Measurements from ENCODE around the gene C16orf96. TPM values are rescaled to one million over a fixed set of nuclear protein-coding genes. Genes with fewer than 3 reads are reported as not detected.
A peak's percentile ranks its signal among the peaks of the same experiment; 100 is the strongest.

Gene C16orf96
- total and polyA plus RNA-seq, 2 of the 13 experiments (the other 11 are each of a cell fraction or from before 2014, with no cell fraction given): 0.03 TPM; not detected in 1

- H3K4me1 ChIP-seq (ENCODE audit: insufficient read depth, low read length): peaks cover 27% of the 10 kb centered on the region
- ATAC-seq (no peak), FAIRE-seq (no peak), DNase-seq (ENCODE audit: low spot score) (no peak)
- no peak overlapping the region for H3K4me3 ChIP-seq (replicated peaks in 1 of 3; ENCODE audit: insufficient read depth in 1 of 3, low read depth in 2 of 3, low read length in 3 of 3)
- peaks cover 16% of the 10 kb centered on the region; the same call in 1 of the 2 replicates for H4K20me1 ChIP-seq (ENCODE audit: insufficient read depth, low read length)
- no peaks in the 10 kb centered on the region for H3K9me3 ChIP-seq (ENCODE audit: low read length)
- no peak overlapping the region for H3K9ac ChIP-seq (ENCODE audit: insufficient read depth, low read depth, low read length)
- no TSS peak for BruUV-seq (replicated peaks)
- H3K79me2 ChIP-seq (ENCODE audit: insufficient read depth, low read length): peaks cover 79% of the 10 kb centered on the region
- intact Hi-C loops (cut with micrococcal nuclease; ENCODE audit: unreplicated experiment): no loop called here
- no peak for TF ChIP-seq PAWR (CRISPR knock-in tag; IDR thresholded peaks at IDR 0.05; ENCODE audit: borderline replicate concordance)
- no peak for TF ChIP-seq ZNF207 (IDR thresholded peaks at IDR 0.05; ENCODE audit: borderline replicate concordance)
- no peak for TF ChIP-seq ZNF224 (CRISPR knock-in tag; IDR thresholded peaks at IDR 0.05)
- no peak for TF ChIP-seq ZC3H4 (CRISPR knock-in tag; IDR thresholded peaks at IDR 0.05; ENCODE audit: borderline replicate concordance)
- no peak for TF ChIP-seq ZNF343 (CRISPR knock-in tag; IDR thresholded peaks at IDR 0.05)
- TF ChIP-seq ZNF430 (CRISPR knock-in tag; IDR thresholded peaks at IDR 0.05): no peak
- no peak overlapping the region for H3K27ac ChIP-seq (ENCODE audit: extremely low read length, insufficient read depth, low read length)
- CTCF ChIA-PET (ENCODE audit: low intra/inter-chr PET ratio, low total read pairs): no interaction called here
- no peaks in the 10 kb centered on the region for H3K27me3 ChIP-seq (ENCODE audit: control insufficient read depth in 1 of 2, insufficient read depth in 2 of 2, low read length in 2 of 2)
- POLR2A ChIA-PET: no interaction called here
- WGBS (ENCODE audit: low lambda C conversion rate): 97% methylated on average over 14 of the region's 14 CpGs
- no peak overlapping the region for H3K4me2 ChIP-seq (ENCODE audit: low read depth, low read length)
- peaks cover 10 to 22% of the 10 kb centered on the region in 2 experiments; a peak in 3 of 5 replicates for H3K36me3 ChIP-seq (replicated peaks in 1 of 2; ENCODE audit: control insufficient read depth in 1 of 2, insufficient read depth in 2 of 2, low read length in 2 of 2)
- no peak overlapping the region for H2AFZ ChIP-seq (ENCODE audit: low read length)
- in situ Hi-C loops (cut with HindIII; ENCODE audit: extremely low pct_ligation_motif_present, low pct_unique_long_range_greater_than_20kb): no loop called here
Measured at GRCh38 chr16:4641895-4642294, 85.8 kb downstream of the C16orf96 start.

GRCh38 chr16:4646773-4647643, 90.9 kb downstream of the C16orf96 start:
- Histone ChIP-seq H3K36me3 (replicated peaks in 1 of 2; ENCODE audit: control insufficient read depth in 1 of 2, insufficient read depth in 2 of 2, low read length in 2 of 2) (peaks cover 9 to 23% of the 10 kb centered on the region in 2 experiments; a peak in 4 of 5 replicates), H3K4me1 (ENCODE audit: insufficient read depth, low read length) (peaks cover 33% of the 10 kb centered on the region), H3K4me2 (ENCODE audit: low read depth, low read length) (no peak overlapping the region), H4K20me1 (ENCODE audit: insufficient read depth, low read length) (no peaks in the 10 kb centered on the region), H3K9ac (ENCODE audit: insufficient read depth, low read depth, low read length) (no peak overlapping the region), H2AFZ (ENCODE audit: low read length) (no peak overlapping the region), H3K27me3 (ENCODE audit: control insufficient read depth in 1 of 2, insufficient read depth in 2 of 2, low read length in 2 of 2) (no peaks in the 10 kb centered on the region), H3K79me2 (ENCODE audit: insufficient read depth, low read length) (peaks cover 56% of the 10 kb centered on the region), H3K27ac (ENCODE audit: extremely low read length, insufficient read depth, low read length) (no peak overlapping the region), H3K9me3 (ENCODE audit: low read length) (no peaks in the 10 kb centered on the region), H3K4me3 (replicated peaks in 1 of 3; ENCODE audit: insufficient read depth in 1 of 3, low read depth in 2 of 3, low read length in 3 of 3) (no peak overlapping the region)
- TF ChIP-seq AGO2 (optimal IDR thresholded peaks at IDR 0.05; ENCODE audit: low read depth, low read length): peak; percentile 42
- TF ChIP-seq CENPT (CRISPR knock-in tag; IDR thresholded peaks at IDR 0.05; ENCODE audit: low read depth): no peak
- no TSS peak for BruUV-seq (replicated peaks)
- ChIA-PET POLR2A (no interaction called here), CTCF (ENCODE audit: low intra/inter-chr PET ratio, low total read pairs) (no interaction called here)
- intact Hi-C loops (cut with micrococcal nuclease; ENCODE audit: unreplicated experiment): no loop called here
- 97% methylated on average over 15 of the region's 22 CpGs for WGBS (ENCODE audit: low lambda C conversion rate)
- in situ Hi-C loops (cut with HindIII; ENCODE audit: extremely low pct_ligation_motif_present, low pct_unique_long_range_greater_than_20kb): no loop called here
- DNase-seq (ENCODE audit: low spot score) (no peak), ATAC-seq (no peak), FAIRE-seq (no peak)

Data from HepG2 (cell line).